ENCODE results near the gene FAM20C.

DNA sequence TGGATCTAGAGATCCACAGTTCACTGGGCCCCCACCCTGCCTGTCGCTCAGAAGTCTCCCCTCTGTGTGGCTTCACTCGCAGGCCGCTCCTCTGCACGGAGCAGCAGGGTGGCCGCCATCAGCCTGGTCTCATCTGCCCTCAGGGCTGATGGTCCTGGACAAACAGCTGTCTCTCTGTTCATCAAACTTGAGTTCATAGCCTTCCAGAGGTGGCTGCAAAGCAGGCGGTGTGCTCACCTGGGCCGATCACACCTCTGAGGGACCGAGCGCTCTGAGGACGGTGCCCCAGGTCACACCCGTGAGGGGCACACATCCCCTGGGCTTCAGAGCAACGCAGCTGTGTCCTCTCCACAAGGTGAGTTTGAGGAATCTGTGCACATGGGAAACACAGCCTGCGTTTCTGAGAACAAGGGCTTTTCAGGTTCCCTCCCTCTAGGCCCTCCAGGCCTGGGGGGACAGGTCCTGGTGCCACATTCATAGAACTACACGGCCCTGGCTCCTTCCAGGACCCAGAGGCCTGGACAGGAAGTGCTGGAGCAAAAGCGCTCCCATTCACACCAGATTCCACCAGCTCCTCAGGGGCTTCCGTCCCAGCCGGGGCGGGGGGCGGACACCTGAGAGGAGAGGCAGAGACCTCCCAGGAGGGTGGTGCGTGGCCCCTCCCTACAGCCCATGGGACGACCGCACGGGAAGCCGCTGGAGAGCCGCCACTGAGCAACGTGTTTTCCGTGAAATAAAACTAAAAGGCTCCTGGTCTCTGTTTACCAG, 31.2 kb upstream of the FAM20C start:
- TF ChIP-seq, protein P1, sequence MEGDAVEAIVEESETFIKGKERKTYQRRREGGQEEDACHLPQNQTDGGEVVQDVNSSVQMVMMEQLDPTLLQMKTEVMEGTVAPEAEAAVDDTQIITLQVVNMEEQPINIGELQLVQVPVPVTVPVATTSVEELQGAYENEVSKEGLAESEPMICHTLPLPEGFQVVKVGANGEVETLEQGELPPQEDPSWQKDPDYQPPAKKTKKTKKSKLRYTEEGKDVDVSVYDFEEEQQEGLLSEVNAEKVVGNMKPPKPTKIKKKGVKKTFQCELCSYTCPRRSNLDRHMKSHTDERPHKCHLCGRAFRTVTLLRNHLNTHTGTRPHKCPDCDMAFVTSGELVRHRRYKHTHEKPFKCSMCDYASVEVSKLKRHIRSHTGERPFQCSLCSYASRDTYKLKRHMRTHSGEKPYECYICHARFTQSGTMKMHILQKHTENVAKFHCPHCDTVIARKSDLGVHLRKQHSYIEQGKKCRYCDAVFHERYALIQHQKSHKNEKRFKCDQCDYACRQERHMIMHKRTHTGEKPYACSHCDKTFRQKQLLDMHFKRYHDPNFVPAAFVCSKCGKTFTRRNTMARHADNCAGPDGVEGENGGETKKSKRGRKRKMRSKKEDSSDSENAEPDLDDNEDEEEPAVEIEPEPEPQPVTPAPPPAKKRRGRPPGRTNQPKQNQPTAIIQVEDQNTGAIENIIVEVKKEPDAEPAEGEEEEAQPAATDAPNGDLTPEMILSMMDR (conservative IDR thresholded peaks at IDR 0.05; ENCODE audit: low read length) = no peak
- TF ChIP-seq EZH2phosphoT487 (IDR thresholded peaks at IDR 0.05; ENCODE audit: borderline replicate concordance, low read depth, low read length) = no peak
